ENCODE data around the gene NTN1.

GRCh38 chr17:9038380-9038779 is 17.1 kb downstream of the NTN1 start:
- TF ChIP-seq, protein P1, sequence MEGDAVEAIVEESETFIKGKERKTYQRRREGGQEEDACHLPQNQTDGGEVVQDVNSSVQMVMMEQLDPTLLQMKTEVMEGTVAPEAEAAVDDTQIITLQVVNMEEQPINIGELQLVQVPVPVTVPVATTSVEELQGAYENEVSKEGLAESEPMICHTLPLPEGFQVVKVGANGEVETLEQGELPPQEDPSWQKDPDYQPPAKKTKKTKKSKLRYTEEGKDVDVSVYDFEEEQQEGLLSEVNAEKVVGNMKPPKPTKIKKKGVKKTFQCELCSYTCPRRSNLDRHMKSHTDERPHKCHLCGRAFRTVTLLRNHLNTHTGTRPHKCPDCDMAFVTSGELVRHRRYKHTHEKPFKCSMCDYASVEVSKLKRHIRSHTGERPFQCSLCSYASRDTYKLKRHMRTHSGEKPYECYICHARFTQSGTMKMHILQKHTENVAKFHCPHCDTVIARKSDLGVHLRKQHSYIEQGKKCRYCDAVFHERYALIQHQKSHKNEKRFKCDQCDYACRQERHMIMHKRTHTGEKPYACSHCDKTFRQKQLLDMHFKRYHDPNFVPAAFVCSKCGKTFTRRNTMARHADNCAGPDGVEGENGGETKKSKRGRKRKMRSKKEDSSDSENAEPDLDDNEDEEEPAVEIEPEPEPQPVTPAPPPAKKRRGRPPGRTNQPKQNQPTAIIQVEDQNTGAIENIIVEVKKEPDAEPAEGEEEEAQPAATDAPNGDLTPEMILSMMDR (IDR thresholded peaks at IDR 0.05) = no peak
- no peak for TF ChIP-seq POLR2A (IDR thresholded peaks at IDR 0.05)

Data from breast epithelium (tissue), 3 donors.